ENCODE results near the gene UIMC1.

UIMC1 gene

GRCh38 chr5:176859916-176860315 lies 146.7 kb downstream of the UIMC1 start:
- Histone ChIP-seq H3K4me2 (ENCODE audit: low read length) (no peak overlapping the region), H3K36me3 (ENCODE audit: control insufficient read depth, low read length) (no peaks in the 10 kb centered on the region), H3F3A (ENCODE audit: control insufficient read depth, insufficient read depth) (no peaks in the 10 kb centered on the region), H3K27ac (ENCODE audit: low read depth, low read length) (no peak overlapping the region), H4K20me1 (ENCODE audit: control insufficient read depth, insufficient read depth, low read depth, low read length) (no peaks in the 10 kb centered on the region), H3K4me3 (ENCODE audit: low read length) (no peak overlapping the region), H3K27me3 (ENCODE audit: control insufficient read depth, low read length) (peaks cover 6% of the 10 kb centered on the region), H3K9me2 (replicated peaks; ENCODE audit: control insufficient read depth, low read length) (no peaks in the 10 kb centered on the region), H3K4me1 (ENCODE audit: control insufficient read depth, low read length) (no peaks in the 10 kb centered on the region; the same call in 1 of the 2 replicates), H3K79me2 (ENCODE audit: control insufficient read depth, low read length) (no peaks in the 10 kb centered on the region), H3K9me3 (ENCODE audit: control insufficient read depth, insufficient read depth, low read length) (no peaks in the 10 kb centered on the region)
- TF ChIP-seq EZH2phosphoT487 (IDR thresholded peaks at IDR 0.05; ENCODE audit: borderline replicate concordance, low read length) (no peak), CTCF (IDR thresholded peaks at IDR 0.05; ENCODE audit: low read depth, low read length, poor library complexity, severe bottlenecking) (no peak)

GRCh38 chr5:176857894-176858273 lies 148.7 kb downstream of the UIMC1 start:
- H3K4me2 ChIP-seq (ENCODE audit: low read length) = no peak overlapping the region
- H3K79me2 ChIP-seq (ENCODE audit: control insufficient read depth, low read length) = no peaks in the 10 kb centered on the region
- no peaks in the 10 kb centered on the region for H3K9me3 ChIP-seq (ENCODE audit: control insufficient read depth, insufficient read depth, low read length)
- no peak overlapping the region for H3K27ac ChIP-seq (ENCODE audit: low read depth, low read length)
- no peaks in the 10 kb centered on the region for H3K9me2 ChIP-seq (replicated peaks; ENCODE audit: control insufficient read depth, low read length)
- no peaks in the 10 kb centered on the region; the same call in 1 of the 2 replicates for H3K4me1 ChIP-seq (ENCODE audit: control insufficient read depth, low read length)
- peaks cover 3% of the 10 kb centered on the region for H3K27me3 ChIP-seq (ENCODE audit: control insufficient read depth, low read length)
- TF ChIP-seq CTCF (IDR thresholded peaks at IDR 0.05; ENCODE audit: low read depth, low read length, poor library complexity, severe bottlenecking) (no peak), EZH2phosphoT487 (IDR thresholded peaks at IDR 0.05; ENCODE audit: borderline replicate concordance, low read length) (no peak)
- H4K20me1 ChIP-seq (ENCODE audit: control insufficient read depth, insufficient read depth, low read depth, low read length) = no peaks in the 10 kb centered on the region
- H3K4me3 ChIP-seq (ENCODE audit: low read length) = no peak overlapping the region
- H3F3A ChIP-seq (ENCODE audit: control insufficient read depth, insufficient read depth) = no peaks in the 10 kb centered on the region
- no peaks in the 10 kb centered on the region for H3K36me3 ChIP-seq (ENCODE audit: control insufficient read depth, low read length)

DNA sequence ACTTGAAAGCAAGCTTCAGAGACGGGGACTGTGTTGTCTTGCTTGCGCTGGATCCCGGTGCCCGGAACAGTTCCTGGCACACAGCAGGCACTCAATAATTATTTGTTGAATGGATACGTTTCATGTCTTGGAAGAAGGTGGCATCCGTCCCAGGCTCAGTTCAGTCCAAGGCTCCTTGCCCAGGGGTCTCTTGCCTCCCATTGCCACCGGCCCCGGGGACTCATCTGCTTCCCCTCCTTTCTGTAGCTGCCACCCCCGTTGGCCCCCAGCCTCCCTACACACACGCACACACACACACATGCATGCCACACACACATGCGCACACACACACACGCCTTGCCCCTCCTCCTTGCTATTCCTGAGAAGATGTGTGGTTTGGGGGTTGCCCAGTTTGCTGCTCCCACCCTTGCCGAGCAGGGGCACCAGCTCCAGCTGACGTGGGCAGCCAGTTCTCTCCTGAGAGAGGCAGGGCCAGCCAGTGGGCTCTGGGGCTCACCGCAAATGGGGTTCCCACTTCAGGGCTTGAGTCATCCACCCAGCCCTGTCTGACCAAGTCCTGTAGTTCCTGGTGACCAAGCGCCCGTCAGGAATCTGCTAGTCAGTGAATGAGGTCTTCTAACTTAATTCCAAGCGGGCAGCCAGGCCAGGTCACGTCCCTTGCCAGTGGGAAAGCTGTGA lies 149.2 kb downstream of the UIMC1 start:
- Histone ChIP-seq H3K4me2 (ENCODE audit: low read length) (no peak overlapping the region), H3K27me3 (ENCODE audit: control insufficient read depth, low read length) (no peaks in the 10 kb centered on the region), H3K9me3 (ENCODE audit: control insufficient read depth, insufficient read depth, low read length) (no peaks in the 10 kb centered on the region), H3K36me3 (ENCODE audit: control insufficient read depth, low read length) (no peaks in the 10 kb centered on the region), H4K20me1 (ENCODE audit: control insufficient read depth, insufficient read depth, low read depth, low read length) (no peaks in the 10 kb centered on the region), H3K4me1 (ENCODE audit: control insufficient read depth, low read length) (no peaks in the 10 kb centered on the region; the same call in 1 of the 2 replicates), H3K27ac (ENCODE audit: low read depth, low read length) (no peak overlapping the region), H3F3A (ENCODE audit: control insufficient read depth, insufficient read depth) (no peaks in the 10 kb centered on the region), H3K79me2 (ENCODE audit: control insufficient read depth, low read length) (no peaks in the 10 kb centered on the region), H3K9me2 (replicated peaks; ENCODE audit: control insufficient read depth, low read length) (no peaks in the 10 kb centered on the region), H3K4me3 (ENCODE audit: low read length) (no peak overlapping the region)
- no peak for TF ChIP-seq CTCF (IDR thresholded peaks at IDR 0.05; ENCODE audit: low read depth, low read length, poor library complexity, severe bottlenecking)
- no peak for TF ChIP-seq EZH2phosphoT487 (IDR thresholded peaks at IDR 0.05; ENCODE audit: borderline replicate concordance, low read length)
